Breast epithelium (tissue), 4 donors: ENCODE data around the gene NDUFB10. TPM values are rescaled to one million over a fixed set of nuclear protein-coding genes. Genes with fewer than 3 reads are reported as not detected.

ENCODE experiments used
- DNase-seq, 2 donors: peaks; one replicate each; pipeline ENCODE4 v3.0.0-alpha.2; 2019; ENCODE audit warnings: low spot score in 2 of 2
- H3K27ac ChIP-seq, 2 donors: fragments of 200-600 bp; sonication (generic) in 1 of 2; one replicate each; pipeline ENCODE4 v1.5.1; 2016 to 2019; ENCODE audit warnings: mild to moderate bottlenecking in 1 of 2
- H3K27me3 ChIP-seq, 2 donors: fragments of 200-600 bp; sonication (generic) in 1 of 2; one replicate each; pipeline versions ENCODE4 v1.5.1 to v1.6.0; 2017 to 2019; ENCODE audit warnings: control low read depth in 1 of 2, mild to moderate bottlenecking in 1 of 2
- H3K36me3 ChIP-seq: fragments of 200-600 bp; one replicate; pipeline ENCODE4 v1.5.1; 2019
- H3K4me1 ChIP-seq, 2 donors: fragments of 200-600 bp; sonication (generic); one replicate each; pipeline ENCODE4 v1.5.1; 2016 to 2019; ENCODE audit warnings: control low read depth in 1 of 2
- H3K4me3 ChIP-seq, 3 donors: fragments of 200-600 bp; sonication (generic); 1 replicate in 2 of 3; 2 replicates in 1 of 3; pipeline ENCODE4 v1.5.1; 2016 to 2019; ENCODE audit warnings: mild to moderate bottlenecking in 3 of 3, moderate library complexity in 2 of 3
- H3K9me3 ChIP-seq, 2 donors: fragments of 200-600 bp; sonication (generic) in 1 of 2; one replicate each; pipeline ENCODE4 v1.5.1; 2016 to 2019; ENCODE audit warnings: control low read depth in 1 of 2
- POLR2A ChIP-seq: fragments of 450-650 bp; IDR thresholded peaks from one replicate; pipeline ENCODE4 v1.6.1; 2016; ENCODE audit warnings: antibody characterized with exemption, mild to moderate bottlenecking, moderate library complexity
- POLR2AphosphoS5 ChIP-seq, 3 donors: sonication (generic); formaldehyde crosslinking; IDR thresholded peaks; one replicate each; pipeline ENCODE4 v1.6.1; 2017; ENCODE audit warnings: antibody characterized with exemption in 3 of 3
- intact Hi-C: fragments of 100-400 bp; cut with DNase I; formaldehyde crosslinking; loops from one replicate; pipeline ENCODE4 v1.15.1; 2023; ENCODE audit warnings: low total_unique reads
- total RNA-seq, 3 donors: library from RNA; depleted of rRNA; stranded (reverse); fragments of >200 nt; gene quantifications; one replicate each; pipeline ENCODE4 v1.1.0, GENCODE V29; 2016
- TF ChIP-seq, protein P1 (sequence below), 3 donors: fragments of 450-650 bp; IDR thresholded peaks; one replicate each; pipeline ENCODE4 v1.5.1; 2016 to 2017; ENCODE audit warnings: antibody characterized with exemption in 3 of 3, mild to moderate bottlenecking in 3 of 3, moderate library complexity in 3 of 3

NDUFB10 gene
- total RNA-seq, 3 donors from 2014 or later: 114 to 233 (median 144) TPM

DNA sequence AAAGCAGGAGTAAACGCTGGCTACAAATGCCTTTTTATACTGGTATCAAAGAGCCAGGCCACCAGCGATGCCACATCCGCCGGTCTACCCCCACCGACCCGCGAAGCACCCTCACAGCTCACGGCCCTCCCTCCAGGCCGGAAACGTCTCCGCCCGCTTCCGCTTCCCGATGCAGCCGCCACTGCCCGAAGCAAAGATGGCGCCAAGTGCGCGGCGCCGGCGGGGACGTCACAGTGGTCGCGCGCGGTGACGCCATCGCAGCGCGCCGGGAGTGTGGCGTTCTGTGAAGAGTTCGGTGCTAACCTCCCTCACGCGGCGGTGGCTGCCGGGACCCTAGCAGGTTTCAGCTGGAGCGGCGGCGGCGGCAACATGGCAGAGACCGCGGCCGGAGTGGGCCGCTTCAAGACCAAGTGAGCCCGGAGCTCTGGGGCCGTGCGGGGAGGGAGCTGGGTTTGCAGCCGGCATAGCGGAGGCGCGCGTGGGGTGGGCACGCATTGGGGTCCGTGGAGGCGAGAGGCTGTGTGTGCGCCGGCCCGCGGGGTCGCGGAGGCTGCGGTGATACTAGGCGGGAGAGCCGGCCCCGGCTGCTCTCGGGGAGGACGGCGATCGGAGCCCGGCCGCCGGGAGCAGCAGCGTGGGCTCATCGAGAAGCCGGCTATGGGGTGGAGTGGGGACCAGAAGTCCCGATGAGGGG, 12.6 kb downstream of the NDUFB10 start, which contains the start of gene TBL3:
Gene TBL3 (plus strand): TSS at position 258 of the 694 bp plus-strand sequence. CDS start 112 bp downstream, at position 370.
- Histone ChIP-seq H3K27ac (peak within 1 kb of the TSS; percentile 86 to 94), H3K9me3 (no peaks in the 10 kb centered on the region), H3K27me3 (no peaks in the 10 kb centered on the region), H3K4me1 (peaks cover 10 to 12% of the 10 kb centered on the region in 2 donors), H3K4me3 (peak within 1 kb of the TSS; percentile 77 to 100 (median 98)), H3K36me3 (peaks cover 5% of the 10 kb centered on the region)
- peak; percentile 90 to 96 for DNase-seq
- intact Hi-C loops: no loop called here
- peak; percentile 97 for TF ChIP-seq POLR2A
- TF ChIP-seq POLR2AphosphoS5 (IDR thresholded peaks at IDR 0.05): peak; percentile 99 to 100 (median 100)
- TF ChIP-seq, protein P1, sequence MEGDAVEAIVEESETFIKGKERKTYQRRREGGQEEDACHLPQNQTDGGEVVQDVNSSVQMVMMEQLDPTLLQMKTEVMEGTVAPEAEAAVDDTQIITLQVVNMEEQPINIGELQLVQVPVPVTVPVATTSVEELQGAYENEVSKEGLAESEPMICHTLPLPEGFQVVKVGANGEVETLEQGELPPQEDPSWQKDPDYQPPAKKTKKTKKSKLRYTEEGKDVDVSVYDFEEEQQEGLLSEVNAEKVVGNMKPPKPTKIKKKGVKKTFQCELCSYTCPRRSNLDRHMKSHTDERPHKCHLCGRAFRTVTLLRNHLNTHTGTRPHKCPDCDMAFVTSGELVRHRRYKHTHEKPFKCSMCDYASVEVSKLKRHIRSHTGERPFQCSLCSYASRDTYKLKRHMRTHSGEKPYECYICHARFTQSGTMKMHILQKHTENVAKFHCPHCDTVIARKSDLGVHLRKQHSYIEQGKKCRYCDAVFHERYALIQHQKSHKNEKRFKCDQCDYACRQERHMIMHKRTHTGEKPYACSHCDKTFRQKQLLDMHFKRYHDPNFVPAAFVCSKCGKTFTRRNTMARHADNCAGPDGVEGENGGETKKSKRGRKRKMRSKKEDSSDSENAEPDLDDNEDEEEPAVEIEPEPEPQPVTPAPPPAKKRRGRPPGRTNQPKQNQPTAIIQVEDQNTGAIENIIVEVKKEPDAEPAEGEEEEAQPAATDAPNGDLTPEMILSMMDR (IDR thresholded peaks at IDR 0.05): peak in 1 of 3 donors; percentile 14

DNA sequence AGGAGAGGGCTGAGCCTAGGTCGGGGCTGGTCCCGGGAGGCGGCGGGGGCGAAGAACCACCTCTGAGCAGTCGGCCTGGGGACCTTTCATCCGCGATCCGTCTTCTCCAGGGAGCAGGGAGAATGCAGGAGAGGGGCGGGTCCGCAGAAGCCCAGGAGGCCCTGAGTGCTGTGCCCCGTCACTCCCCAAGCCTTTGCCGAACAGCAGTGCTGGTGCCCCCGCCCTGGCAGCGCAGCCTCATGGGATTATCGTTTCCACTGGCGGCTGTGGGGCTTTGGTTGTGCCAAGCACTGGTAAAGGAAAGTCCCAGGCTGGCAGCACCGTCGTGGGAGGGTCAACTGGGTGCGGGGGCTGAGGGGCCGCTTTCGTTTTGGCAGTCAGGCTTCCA, 13.1 kb downstream of the NDUFB10 start:
- no peak for DNase-seq
- peak overlapping the region; percentile 86 to 94 for H3K27ac ChIP-seq
- TF ChIP-seq POLR2AphosphoS5 (IDR thresholded peaks at IDR 0.05) (no peak), POLR2A (no peak)
- TF ChIP-seq, protein P1 (IDR thresholded peaks at IDR 0.05): no peak

DNA sequence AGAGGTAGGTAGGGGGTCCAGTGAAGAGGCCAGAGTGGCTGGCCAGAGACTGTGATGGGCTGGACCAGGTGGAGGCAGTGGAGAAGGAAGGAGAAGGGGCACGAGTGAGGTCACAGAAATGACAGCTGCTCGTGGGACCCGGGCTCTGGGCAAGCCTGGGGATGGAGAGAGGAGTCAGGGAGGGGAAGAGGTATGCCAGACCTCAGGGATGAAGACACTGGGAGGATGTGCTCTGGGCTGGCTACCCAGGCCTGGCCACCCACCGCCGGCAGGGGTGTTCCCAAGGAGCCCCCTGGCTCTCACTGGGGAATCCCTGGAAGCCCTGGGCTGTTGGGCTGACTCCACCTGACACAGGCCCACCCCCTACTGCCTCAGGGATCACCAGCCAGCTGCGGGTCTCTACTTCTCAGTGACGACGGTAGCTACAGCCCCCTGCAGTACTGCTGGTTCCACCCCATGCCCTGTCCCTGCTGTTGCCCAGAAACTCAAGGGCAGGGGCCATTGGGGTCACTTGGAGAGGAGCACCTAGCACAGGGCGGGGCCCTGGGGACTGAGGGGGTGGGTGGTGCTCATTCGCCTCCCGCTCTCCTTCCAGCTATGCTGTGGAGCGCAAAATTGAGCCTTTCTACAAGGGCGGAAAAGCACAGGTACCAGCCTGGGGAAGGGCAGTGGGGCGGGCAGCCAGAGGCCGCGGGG, 14.3 kb downstream of the NDUFB10 start:
- H3K27ac ChIP-seq: no peak overlapping the region
- no peaks in the 10 kb centered on the region for H3K27me3 ChIP-seq
- no peak for TF ChIP-seq POLR2AphosphoS5 (IDR thresholded peaks at IDR 0.05)
- TF ChIP-seq POLR2A: no peak
- TF ChIP-seq, protein P1 (IDR thresholded peaks at IDR 0.05): no peak
- H3K4me3 ChIP-seq: no peak overlapping the region
- intact Hi-C loops: no loop called here
- peaks cover 10 to 12% of the 10 kb centered on the region in 2 donors for H3K4me1 ChIP-seq
- H3K36me3 ChIP-seq: peaks cover 10% of the 10 kb centered on the region
- no peaks in the 10 kb centered on the region for H3K9me3 ChIP-seq
- no peak for DNase-seq

More for the DNA sequence above, 13.1 kb downstream of the NDUFB10 start:
- H3K4me3 ChIP-seq: peak overlapping the region; percentile 77 to 100 (median 98)
- H3K27me3 ChIP-seq: no peaks in the 10 kb centered on the region
- intact Hi-C loops: no loop called here
- H3K4me1 ChIP-seq: peaks cover 10 to 12% of the 10 kb centered on the region in 2 donors
- no peaks in the 10 kb centered on the region for H3K9me3 ChIP-seq
- H3K36me3 ChIP-seq: peaks cover 5% of the 10 kb centered on the region

DNA sequence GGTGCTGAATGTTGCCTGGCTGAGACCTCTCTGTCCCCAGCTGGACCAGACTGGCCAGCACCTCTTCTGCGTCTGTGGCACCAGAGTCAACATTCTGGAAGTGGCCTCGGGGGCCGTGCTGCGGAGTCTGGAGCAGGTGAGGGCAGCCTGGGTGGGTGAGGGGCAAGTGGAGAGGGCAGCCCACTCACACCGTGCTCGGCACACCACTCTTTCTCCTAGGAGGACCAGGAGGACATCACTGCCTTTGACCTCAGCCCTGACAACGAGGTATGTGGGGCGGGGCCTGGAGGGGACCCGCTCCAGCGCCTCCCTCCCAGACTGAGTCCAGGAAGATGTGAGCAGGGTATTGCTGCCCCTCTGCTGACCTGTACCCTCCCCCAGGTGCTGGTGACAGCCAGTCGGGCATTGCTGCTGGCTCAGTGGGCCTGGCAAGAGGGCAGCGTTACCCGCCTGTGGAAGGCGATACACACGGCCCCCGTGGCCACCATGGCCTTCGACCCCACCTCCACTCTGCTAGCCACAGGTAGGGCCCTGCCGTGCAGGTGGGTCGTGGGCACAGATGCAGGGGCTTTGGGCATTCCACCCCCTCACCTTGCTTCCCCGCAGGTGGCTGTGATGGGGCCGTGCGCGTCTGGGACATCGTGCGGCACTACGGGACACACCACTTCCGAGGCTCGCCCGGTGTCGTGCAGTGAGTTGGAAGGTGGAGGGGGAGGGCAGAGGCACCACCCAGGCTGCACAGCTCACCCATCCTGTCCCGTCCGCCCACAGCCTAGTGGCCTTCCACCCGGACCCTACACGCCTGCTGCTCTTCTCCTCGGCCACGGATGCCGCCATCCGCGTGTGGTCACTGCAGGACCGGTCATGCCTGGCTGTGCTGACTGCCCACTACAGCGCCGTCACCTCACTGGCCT, 15.1 kb downstream of the NDUFB10 start:
- no peak overlapping the region for H3K4me3 ChIP-seq
- H3K27me3 ChIP-seq: no peaks in the 10 kb centered on the region
- peaks cover 10% of the 10 kb centered on the region for H3K36me3 ChIP-seq
- TF ChIP-seq, protein P1 (IDR thresholded peaks at IDR 0.05): no peak
- TF ChIP-seq POLR2AphosphoS5 (IDR thresholded peaks at IDR 0.05) (no peak), POLR2A (no peak)
- H3K4me1 ChIP-seq: peaks cover 10 to 12% of the 10 kb centered on the region in 2 donors
- intact Hi-C loops: no loop called here
- H3K27ac ChIP-seq: no peak overlapping the region
- H3K9me3 ChIP-seq: no peaks in the 10 kb centered on the region
- no peak for DNase-seq
